ENCODE results near the gene NDUFA6.
"Not testable (repeated sequence)": the region's sequence is repeated elsewhere in the genome, so short reads cannot be mapped to it uniquely, and the experiment has no call there.

The NDUFA6 gene

DNA sequence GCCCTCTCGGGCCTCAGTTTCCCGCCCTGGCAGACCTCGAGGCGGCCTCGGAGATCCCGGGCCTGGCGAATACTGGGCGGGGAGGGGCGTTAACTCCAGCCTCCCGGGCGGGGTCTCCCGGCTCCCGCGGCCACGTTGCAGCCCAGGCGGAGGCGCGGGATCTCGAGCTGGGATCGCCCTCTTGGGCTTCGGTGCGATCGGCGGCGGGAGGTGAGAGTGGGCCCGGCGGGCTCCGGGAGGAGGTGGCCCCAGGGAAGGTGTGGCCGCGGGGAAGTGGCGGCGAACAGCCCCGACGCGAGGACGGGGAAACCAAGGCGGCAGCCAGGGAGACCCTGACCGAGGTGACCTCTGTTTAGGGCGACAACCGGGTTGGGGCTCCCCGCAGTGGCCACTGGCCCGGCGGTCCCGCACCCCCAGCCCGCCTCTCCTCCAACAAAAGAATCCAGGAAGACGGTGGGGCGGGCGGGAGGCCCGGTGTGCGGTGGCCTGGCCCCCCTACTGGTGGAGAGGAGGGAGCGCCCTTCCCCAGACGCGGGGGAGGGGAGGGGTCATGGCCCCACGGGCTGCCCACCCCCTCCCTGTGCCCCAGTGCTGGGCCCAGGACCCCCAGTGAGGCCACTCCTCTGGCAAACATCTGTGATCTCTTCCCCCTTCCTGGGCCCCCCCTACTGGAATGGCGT is 16.3 kb downstream of the NDUFA6 start, which contains the start of gene PHETA2:
Gene PHETA2 (plus strand): TSS at position 117 of the 680 bp plus-strand sequence. CDS start 3,046 bp downstream, outside the sequence.
- Histone ChIP-seq H4K8ac (ENCODE audit: low read length) (peak within 1 kb of the TSS; percentile 56), H3K36me3 (ENCODE audit: control insufficient read depth in 1 of 2, insufficient read depth in 2 of 2, low read depth in 1 of 2, low read length in 2 of 2) (peaks cover 0 to 28% of the 10 kb centered on the region in 2 experiments), H3K79me1 (replicated peaks; ENCODE audit: low read length, poor library complexity, severe bottlenecking) (peaks cover 3% of the 10 kb centered on the region), H3K4me3 (ENCODE audit: insufficient read depth in 1 of 2, low read depth in 1 of 2, low read length in 2 of 2) (peak within 1 kb of the TSS in 1 of 2 experiments; percentile 82), H3K9me3 (ENCODE audit: control insufficient read depth, low read length) (no peaks in the 10 kb centered on the region), H3K14ac (ENCODE audit: low read length in 2 of 2) (no peak within 1 kb of the TSS), H2BK120ac (ENCODE audit: low read depth, low read length) (no peak within 1 kb of the TSS), H3K23ac (ENCODE audit: low read length in 2 of 2) (no peak within 1 kb of the TSS), H4K91ac (ENCODE audit: low read length) (peak within 1 kb of the TSS; percentile 20), H3K18ac (ENCODE audit: low read depth in 1 of 2, low read length in 2 of 2) (no peak within 1 kb of the TSS), H2BK12ac (ENCODE audit: low read length in 2 of 2) (peak within 1 kb of the TSS in 1 of 2 experiments; percentile 10), H2AFZ (ENCODE audit: low read depth, low read length) (no peak within 1 kb of the TSS), H3K4ac (ENCODE audit: low read depth in 1 of 2, low read length in 2 of 2) (no peak within 1 kb of the TSS), H2BK5ac (ENCODE audit: low read depth, low read length, poor library complexity, severe bottlenecking) (no peak within 1 kb of the TSS), H3K4me2 (ENCODE audit: low read length, poor library complexity, severe bottlenecking) (no peak within 1 kb of the TSS), H3K27ac (ENCODE audit: low read length, poor library complexity, severe bottlenecking) (no peak within 1 kb of the TSS), H2BK15ac (ENCODE audit: low read depth, poor library complexity, severe bottlenecking) (peak within 1 kb of the TSS; percentile 31), H3K4me1 (ENCODE audit: control insufficient read depth, insufficient read depth, low read depth, low read length) (peaks cover 18% of the 10 kb centered on the region), H3K9ac (ENCODE audit: low read length) (peak within 1 kb of the TSS; percentile 94), H2AK5ac (ENCODE audit: low read length, severe bottlenecking) (no peak within 1 kb of the TSS), H3K27me3 (ENCODE audit: control insufficient read depth in 1 of 2, insufficient read depth in 1 of 2, low read length in 2 of 2) (no peaks in the 10 kb centered on the region)
- DNase-seq = no peak
- 28% methylated on average over 25 of the region's 55 CpGs for WGBS

DNA sequence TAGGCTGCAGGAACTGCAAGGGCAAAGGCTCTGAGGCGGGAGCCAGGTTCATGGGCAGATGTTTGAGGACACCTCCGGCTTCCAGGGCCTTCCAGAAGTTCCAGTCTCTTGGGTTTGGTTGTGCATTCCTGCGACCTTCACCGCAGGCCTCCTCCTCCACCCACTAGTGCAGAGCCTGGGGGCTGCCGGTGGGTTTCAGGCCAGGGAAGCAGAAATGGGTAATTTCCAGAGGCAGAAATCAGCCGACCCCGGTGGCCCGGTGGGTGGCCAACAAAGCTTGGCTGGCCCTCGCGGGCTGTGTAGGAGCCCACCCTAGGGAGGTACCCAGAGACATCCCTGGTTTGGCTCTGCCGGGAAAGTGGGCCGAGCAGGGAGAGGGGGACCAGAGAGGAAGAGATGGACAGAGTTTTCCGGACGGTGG is 16.9 kb downstream of the NDUFA6 start:
- Histone ChIP-seq H3K4me3 (ENCODE audit: insufficient read depth in 1 of 2, low read depth in 1 of 2, low read length in 2 of 2) (peak overlapping the region in 1 of 2 experiments; percentile 82), H2BK5ac (ENCODE audit: low read depth, low read length, poor library complexity, severe bottlenecking) (no peak overlapping the region), H3K27me3 (ENCODE audit: control insufficient read depth in 1 of 2, insufficient read depth in 1 of 2, low read length in 2 of 2) (no peaks in the 10 kb centered on the region), H3K36me3 (ENCODE audit: control insufficient read depth in 1 of 2, insufficient read depth in 2 of 2, low read depth in 1 of 2, low read length in 2 of 2) (peaks cover 0 to 28% of the 10 kb centered on the region in 2 experiments), H3K4me1 (ENCODE audit: control insufficient read depth, insufficient read depth, low read depth, low read length) (peaks cover 14% of the 10 kb centered on the region), H3K23ac (ENCODE audit: low read length in 2 of 2) (no peak overlapping the region), H4K8ac (ENCODE audit: low read length) (peak overlapping the region; percentile 56), H3K9me3 (ENCODE audit: control insufficient read depth, low read length) (no peaks in the 10 kb centered on the region), H3K4ac (ENCODE audit: low read depth in 1 of 2, low read length in 2 of 2) (no peak overlapping the region), H3K79me1 (replicated peaks; ENCODE audit: low read length, poor library complexity, severe bottlenecking) (peaks cover 3% of the 10 kb centered on the region), H3K9ac (ENCODE audit: low read length) (peak overlapping the region; percentile 94), H2AK5ac (ENCODE audit: low read length, severe bottlenecking) (no peak overlapping the region), H3K4me2 (ENCODE audit: low read length, poor library complexity, severe bottlenecking) (no peak overlapping the region), H3K14ac (ENCODE audit: low read length in 2 of 2) (no peak overlapping the region), H2BK120ac (ENCODE audit: low read depth, low read length) (no peak overlapping the region), H3K27ac (ENCODE audit: low read length, poor library complexity, severe bottlenecking) (no peak overlapping the region), H4K91ac (ENCODE audit: low read length) (no peak overlapping the region), H3K18ac (ENCODE audit: low read depth in 1 of 2, low read length in 2 of 2) (no peak overlapping the region), H2AFZ (ENCODE audit: low read depth, low read length) (no peak overlapping the region), H2BK12ac (ENCODE audit: low read length in 2 of 2) (peak overlapping the region in 1 of 2 experiments; percentile 10), H2BK15ac (ENCODE audit: low read depth, poor library complexity, severe bottlenecking) (no peak overlapping the region)
- no peak for DNase-seq
- 97% methylated on average over 14 of the region's 14 CpGs for WGBS

DNA sequence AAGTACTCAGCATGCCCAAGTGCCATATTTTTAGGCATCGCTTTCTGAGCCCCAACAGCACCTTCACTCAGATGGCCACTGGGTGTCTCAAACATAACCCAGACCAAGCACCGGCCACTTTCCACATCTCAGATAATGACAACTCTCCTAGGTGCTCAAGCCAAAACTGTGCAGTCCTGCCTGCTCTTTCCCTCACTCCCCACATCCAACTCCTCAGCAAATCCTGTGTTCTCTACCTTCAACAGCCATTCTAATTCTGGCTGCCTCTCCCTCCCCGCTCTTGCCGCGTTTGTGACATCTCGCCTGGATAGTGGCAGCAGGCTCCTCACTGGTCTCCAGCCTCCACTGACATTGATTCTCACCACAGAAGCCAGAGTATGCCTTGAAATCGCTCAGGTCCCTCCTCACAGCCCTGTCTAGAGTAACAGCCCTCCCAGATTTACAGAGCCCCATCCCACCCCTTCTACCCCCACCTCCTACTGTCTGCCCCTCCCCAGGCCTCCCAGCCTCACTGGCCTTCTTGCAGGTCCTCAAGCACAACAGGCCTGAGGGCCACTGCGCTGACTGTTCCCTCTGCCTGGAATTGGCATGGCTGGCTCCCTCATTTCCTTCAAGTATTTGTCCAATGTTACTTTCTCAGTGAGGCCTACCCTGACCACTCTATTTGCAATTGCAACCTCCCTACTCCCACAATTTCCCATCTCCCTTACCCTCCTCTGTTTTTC is 17.8 kb downstream of the NDUFA6 start:
- WGBS = 89% methylated on average over 8 of the region's 8 CpGs
- Histone ChIP-seq H2BK12ac (ENCODE audit: low read length in 2 of 2) (no peak overlapping the region), H2BK120ac (ENCODE audit: low read depth, low read length) (no peak overlapping the region), H3K4me1 (ENCODE audit: control insufficient read depth, insufficient read depth, low read depth, low read length) (peaks cover 14% of the 10 kb centered on the region), H3K4ac (ENCODE audit: low read depth in 1 of 2, low read length in 2 of 2) (no peak overlapping the region), H2AK5ac (ENCODE audit: low read length, severe bottlenecking) (no peak overlapping the region), H2AFZ (ENCODE audit: low read depth, low read length) (no peak overlapping the region), H3K9ac (ENCODE audit: low read length) (no peak overlapping the region), H3K79me1 (replicated peaks; ENCODE audit: low read length, poor library complexity, severe bottlenecking) (peaks cover 6% of the 10 kb centered on the region), H3K27ac (ENCODE audit: low read length, poor library complexity, severe bottlenecking) (no peak overlapping the region), H3K36me3 (ENCODE audit: control insufficient read depth in 1 of 2, insufficient read depth in 2 of 2, low read depth in 1 of 2, low read length in 2 of 2) (peaks cover 8 to 28% of the 10 kb centered on the region in 2 experiments), H3K27me3 (ENCODE audit: control insufficient read depth in 1 of 2, insufficient read depth in 1 of 2, low read length in 2 of 2) (no peaks in the 10 kb centered on the region), H2BK5ac (ENCODE audit: low read depth, low read length, poor library complexity, severe bottlenecking) (no peak overlapping the region), H3K23ac (ENCODE audit: low read length in 2 of 2) (no peak overlapping the region), H2BK15ac (ENCODE audit: low read depth, poor library complexity, severe bottlenecking) (no peak overlapping the region), H3K9me3 (ENCODE audit: control insufficient read depth, low read length) (no peaks in the 10 kb centered on the region), H4K91ac (ENCODE audit: low read length) (no peak overlapping the region), H3K14ac (ENCODE audit: low read length in 2 of 2) (no peak overlapping the region), H3K4me3 (ENCODE audit: insufficient read depth in 1 of 2, low read depth in 1 of 2, low read length in 2 of 2) (no peak overlapping the region), H4K8ac (ENCODE audit: low read length) (no peak overlapping the region), H3K4me2 (ENCODE audit: low read length, poor library complexity, severe bottlenecking) (no peak overlapping the region), H3K18ac (ENCODE audit: low read depth in 1 of 2, low read length in 2 of 2) (no peak overlapping the region)
- no peak for DNase-seq

DNA sequence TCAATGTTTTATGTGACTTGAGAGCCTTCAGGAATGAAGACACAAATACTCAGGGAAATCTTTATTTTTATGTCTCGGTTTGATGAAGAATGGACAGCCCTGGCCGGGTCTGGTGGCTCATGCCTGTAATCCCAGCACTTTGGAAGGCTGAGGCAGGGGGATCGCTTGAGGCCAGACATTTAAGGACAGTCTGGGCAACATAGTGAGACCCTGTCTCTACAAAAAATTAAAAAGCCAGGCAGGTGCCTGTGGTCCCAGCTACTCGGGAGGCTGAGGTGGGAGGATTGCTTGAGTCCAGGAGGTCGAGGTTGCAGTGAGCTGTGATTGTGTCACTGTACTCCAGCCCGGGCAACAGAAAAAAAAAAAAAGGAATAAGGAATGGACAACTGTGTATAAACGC is 19.1 kb downstream of the NDUFA6 start:
- 95% methylated on average over 7 of the region's 7 CpGs for WGBS
- H3K18ac ChIP-seq (ENCODE audit: low read depth in 1 of 2, low read length in 2 of 2); H2BK120ac ChIP-seq (ENCODE audit: low read depth, low read length); H2BK5ac ChIP-seq (ENCODE audit: low read depth, low read length, poor library complexity, severe bottlenecking); H2BK15ac ChIP-seq (ENCODE audit: low read depth, poor library complexity, severe bottlenecking); H3K79me1 ChIP-seq (replicated peaks; ENCODE audit: low read length, poor library complexity, severe bottlenecking); H2AFZ ChIP-seq (ENCODE audit: low read depth, low read length); DNase-seq; H3K27me3 ChIP-seq (ENCODE audit: control insufficient read depth in 1 of 2, insufficient read depth in 1 of 2, low read length in 2 of 2); H2BK12ac ChIP-seq (ENCODE audit: low read length in 2 of 2); H3K4ac ChIP-seq (ENCODE audit: low read depth in 1 of 2, low read length in 2 of 2); H4K8ac ChIP-seq (ENCODE audit: low read length); H3K9me3 ChIP-seq (ENCODE audit: control insufficient read depth, low read length); H2AK5ac ChIP-seq (ENCODE audit: low read length, severe bottlenecking); H3K4me2 ChIP-seq (ENCODE audit: low read length, poor library complexity, severe bottlenecking); H3K14ac ChIP-seq (ENCODE audit: low read length in 2 of 2); H4K91ac ChIP-seq (ENCODE audit: low read length); H3K27ac ChIP-seq (ENCODE audit: low read length, poor library complexity, severe bottlenecking); H3K23ac ChIP-seq (ENCODE audit: low read length in 2 of 2): not testable (repeated sequence)
- H3K4me1 ChIP-seq (ENCODE audit: control insufficient read depth, insufficient read depth, low read depth, low read length) = peaks cover 14% of the 10 kb centered on the region
- H3K36me3 ChIP-seq (ENCODE audit: control insufficient read depth in 1 of 2, insufficient read depth in 2 of 2, low read depth in 1 of 2, low read length in 2 of 2) = peaks cover 20 to 28% of the 10 kb centered on the region in 2 experiments
- H3K4me3 ChIP-seq (ENCODE audit: insufficient read depth in 1 of 2, low read depth in 1 of 2, low read length in 2 of 2) = peak overlapping the region in 1 of 2 experiments; percentile 79
- peak overlapping the region; percentile 79 for H3K9ac ChIP-seq (ENCODE audit: low read length)

Measured in mesenchymal stem cell (in vitro differentiated cells and primary cell).